IgD-negative memory B cell (primary cell): ENCODE data around the gene EPN3. TPM values are rescaled to one million over a fixed set of nuclear protein-coding genes. Genes with fewer than 3 reads are reported as not detected.

Experiments
- H3K27ac Mint-ChIP-seq, 3 donors: one replicate each; pipeline ENCODE4 v1.8.0; 2020 to 2022; ENCODE audit warnings: mild to moderate bottlenecking in 3 of 3, mixed read lengths in 3 of 3, moderate library complexity in 1 of 3
- H3K27me3 Mint-ChIP-seq: one replicate; pipeline ENCODE4 v1.8.0; 2021; ENCODE audit warnings: mixed read lengths
- H3K36me3 Mint-ChIP-seq: one replicate; pipeline ENCODE4 v1.8.0; 2020; ENCODE audit warnings: mild to moderate bottlenecking, mixed read lengths
- H3K4me1 Mint-ChIP-seq, 3 donors: one replicate each; pipeline ENCODE4 v1.8.0; 2020 to 2022; ENCODE audit warnings: mixed read lengths in 3 of 3, mild to moderate bottlenecking in 1 of 3
- H3K4me3 Mint-ChIP-seq, 4 donors: one replicate each; pipeline ENCODE4 v1.8.0; 2020 to 2022; ENCODE audit warnings: mild to moderate bottlenecking in 4 of 4, mixed read lengths in 4 of 4, moderate library complexity in 3 of 4
- H3K9me3 Mint-ChIP-seq, 3 donors: one replicate each; pipeline ENCODE4 v1.8.0; 2020 to 2021; ENCODE audit warnings: mixed read lengths in 3 of 3, mild to moderate bottlenecking in 1 of 3
- polyA plus RNA-seq: library from polyadenylated mRNA; unstranded; fragments of 300-500 nt; fragmentation: Illumina TruSeq; gene quantifications from one replicate; pipeline ENCODE4 v1.2.3, GENCODE V29; 2021

EPN3 gene
- polyA plus RNA-seq, 1 donor from 2014 or later, result not detected

- peaks cover 11 to 13% (median 12%) of the 10 kb centered on the region in 3 donors for H3K4me1 Mint-ChIP-seq
- no peaks in the 10 kb centered on the region for H3K27me3 Mint-ChIP-seq
- peaks cover 0 to 1% (median 0%) of the 10 kb centered on the region in 3 donors for H3K9me3 Mint-ChIP-seq
- H3K36me3 Mint-ChIP-seq, result peaks cover 4% of the 10 kb centered on the region
- H3K4me3 Mint-ChIP-seq, result peak within 1 kb of the TSS; percentile 72 to 94 (median 82)
- peak within 1 kb of the TSS in 2 of 3 donors; percentile 9 to 90 for H3K27ac Mint-ChIP-seq
These were observed 14.7 kb downstream of the EPN3 start, which contains the start of gene SPATA20 for GRCh38 chr17:50547035-50547735. SPATA20 (plus strand) TSS chr17:50547174; CDS start chr17:50547209, 35 bp downstream.

DNA sequence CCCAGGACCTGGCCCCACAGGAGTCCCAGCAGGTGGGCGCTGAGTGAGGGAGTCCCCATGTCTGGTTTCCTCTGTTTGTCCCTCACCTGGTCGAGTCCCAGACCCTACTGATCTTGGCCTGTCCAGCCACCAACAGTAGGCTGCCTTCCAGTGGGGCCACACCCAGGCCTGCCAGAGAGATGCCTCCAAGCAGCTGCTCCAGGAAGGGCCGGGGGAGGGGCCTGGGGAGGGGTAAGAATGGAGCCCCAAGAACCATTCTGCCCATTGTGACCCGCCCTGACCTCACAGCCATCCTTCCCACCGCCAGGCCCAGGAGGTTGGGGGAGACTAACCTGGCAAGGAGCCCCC is 15.2 kb downstream of the EPN3 start:
- H3K36me3 Mint-ChIP-seq, result peaks cover 4% of the 10 kb centered on the region
- H3K9me3 Mint-ChIP-seq, result peaks cover 0 to 1% (median 0%) of the 10 kb centered on the region in 3 donors
- peak overlapping the region in 2 of 3 donors; percentile 9 to 90 for H3K27ac Mint-ChIP-seq
- H3K27me3 Mint-ChIP-seq, result no peaks in the 10 kb centered on the region
- peak overlapping the region; percentile 72 to 94 (median 82) for H3K4me3 Mint-ChIP-seq
- H3K4me1 Mint-ChIP-seq, result peaks cover 7 to 8% (median 8%) of the 10 kb centered on the region in 3 donors

- H3K27me3 Mint-ChIP-seq, result no peaks in the 10 kb centered on the region
- H3K4me3 Mint-ChIP-seq, result no peak overlapping the region
- peaks cover 4% of the 10 kb centered on the region for H3K36me3 Mint-ChIP-seq
- no peak overlapping the region for H3K27ac Mint-ChIP-seq
- peaks cover 0 to 1% (median 0%) of the 10 kb centered on the region in 3 donors for H3K9me3 Mint-ChIP-seq
- H3K4me1 Mint-ChIP-seq, result peaks cover 5 to 8% (median 7%) of the 10 kb centered on the region in 3 donors
These were observed 16.3 kb downstream of the EPN3 start for GRCh38 chr17:50548831-50549230.

- H3K9me3 Mint-ChIP-seq, result peaks cover 0 to 1% (median 0%) of the 10 kb centered on the region in 3 donors
- peaks cover 0 to 8% (median 7%) of the 10 kb centered on the region in 3 donors for H3K4me1 Mint-ChIP-seq
- H3K27me3 Mint-ChIP-seq, result no peaks in the 10 kb centered on the region
- H3K27ac Mint-ChIP-seq, result peak overlapping the region in 1 of 3 donors; percentile 15
- H3K4me3 Mint-ChIP-seq, result peak overlapping the region in 2 of 4 donors; percentile 11 to 68
- peaks cover 4% of the 10 kb centered on the region for H3K36me3 Mint-ChIP-seq
These were observed 16.9 kb downstream of the EPN3 start for GRCh38 chr17:50549256-50549941.

DNA sequence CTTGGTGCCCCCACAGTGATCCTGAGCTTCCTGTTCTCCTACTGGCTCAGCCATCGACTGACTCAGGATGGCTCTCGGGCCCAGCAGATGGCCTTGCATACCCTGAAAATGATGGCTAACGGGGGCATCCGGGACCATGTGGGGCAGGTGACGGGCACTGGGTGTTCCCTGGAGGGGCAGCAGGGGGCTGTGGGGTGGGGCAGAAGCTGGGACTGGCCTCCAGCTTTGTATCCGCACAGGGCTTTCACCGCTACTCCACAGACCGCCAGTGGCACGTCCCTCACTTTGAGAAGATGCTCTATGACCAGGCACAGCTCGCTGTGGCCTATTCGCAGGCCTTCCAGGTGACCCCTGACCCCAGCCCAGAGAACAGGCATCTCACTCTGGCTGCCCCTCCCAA is 17.4 kb downstream of the EPN3 start:
- Mint-ChIP-seq H3K36me3 (peaks cover 9% of the 10 kb centered on the region), H3K4me3 (no peak overlapping the region), H3K9me3 (peaks cover 0 to 1% (median 0%) of the 10 kb centered on the region in 3 donors), H3K27me3 (no peaks in the 10 kb centered on the region), H3K27ac (peak overlapping the region in 1 of 3 donors; percentile 15), H3K4me1 (peaks cover 0 to 10% (median 7%) of the 10 kb centered on the region in 3 donors)

DNA sequence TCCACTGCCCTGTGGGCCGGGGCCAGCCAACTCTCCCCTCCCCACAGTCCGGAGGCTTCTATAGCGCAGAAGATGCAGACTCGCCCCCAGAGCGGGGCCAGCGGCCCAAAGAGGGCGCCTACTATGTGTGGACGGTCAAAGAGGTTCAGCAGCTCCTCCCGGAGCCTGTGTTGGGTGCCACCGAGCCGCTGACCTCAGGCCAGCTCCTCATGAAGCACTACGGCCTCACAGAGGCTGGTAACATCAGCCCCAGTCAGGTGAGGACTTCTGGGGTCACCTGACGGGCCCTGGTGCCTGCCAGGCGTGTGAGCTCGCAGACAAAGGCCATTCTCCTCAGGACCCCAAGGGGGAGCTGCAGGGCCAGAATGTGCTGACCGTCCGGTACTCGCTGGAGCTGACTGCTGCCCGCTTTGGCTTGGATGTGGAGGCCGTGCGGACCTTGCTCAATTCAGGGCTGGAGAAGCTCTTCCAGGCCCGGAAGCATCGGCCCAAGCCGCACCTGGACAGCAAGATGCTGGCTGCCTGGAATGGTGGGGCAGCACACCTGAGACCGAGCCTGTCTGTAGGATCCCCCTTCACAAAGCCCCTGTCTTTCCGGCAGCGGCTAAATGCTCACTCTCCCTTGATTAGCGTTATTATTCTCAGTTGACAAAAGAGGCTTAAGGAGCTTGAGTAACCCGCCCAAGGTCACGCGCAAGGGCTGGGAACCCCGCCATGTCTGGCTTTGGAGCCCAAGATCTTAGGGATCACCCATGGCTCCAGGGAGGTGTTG is 18.3 kb downstream of the EPN3 start:
- Mint-ChIP-seq H3K27ac (no peak overlapping the region), H3K4me3 (peak overlapping the region in 1 of 4 donors; percentile 39)

DNA sequence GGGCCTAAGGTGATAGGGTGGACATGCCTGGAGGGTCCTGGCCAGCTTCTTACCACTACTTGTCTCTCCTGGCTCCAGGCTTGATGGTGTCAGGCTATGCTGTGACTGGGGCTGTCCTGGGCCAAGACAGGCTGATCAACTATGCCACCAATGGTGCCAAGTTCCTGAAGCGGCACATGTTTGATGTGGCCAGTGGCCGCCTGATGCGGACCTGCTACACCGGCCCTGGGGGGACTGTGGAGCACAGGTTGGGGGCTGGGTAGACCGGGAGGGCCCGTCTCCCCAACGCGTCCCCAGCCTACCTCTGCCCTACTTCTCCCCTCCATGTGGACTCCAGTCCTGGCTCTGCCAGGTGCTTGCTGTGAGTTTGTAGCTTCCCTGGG is 18.9 kb downstream of the EPN3 start:
- H3K4me1 Mint-ChIP-seq, result peaks cover 0 to 8% (median 7%) of the 10 kb centered on the region in 3 donors
- peaks cover 14% of the 10 kb centered on the region for H3K36me3 Mint-ChIP-seq
- H3K4me3 Mint-ChIP-seq, result no peak overlapping the region
- peaks cover 1% of the 10 kb centered on the region for H3K27me3 Mint-ChIP-seq
- no peaks in the 10 kb centered on the region for H3K9me3 Mint-ChIP-seq
- H3K27ac Mint-ChIP-seq, result no peak overlapping the region

More for the DNA sequence above, 18.3 kb downstream of the EPN3 start:
- no peaks in the 10 kb centered on the region for H3K9me3 Mint-ChIP-seq
- peaks cover 11% of the 10 kb centered on the region for H3K36me3 Mint-ChIP-seq
- H3K4me1 Mint-ChIP-seq, result peaks cover 0 to 10% (median 7%) of the 10 kb centered on the region in 3 donors
- H3K27me3 Mint-ChIP-seq, result no peaks in the 10 kb centered on the region

DNA sequence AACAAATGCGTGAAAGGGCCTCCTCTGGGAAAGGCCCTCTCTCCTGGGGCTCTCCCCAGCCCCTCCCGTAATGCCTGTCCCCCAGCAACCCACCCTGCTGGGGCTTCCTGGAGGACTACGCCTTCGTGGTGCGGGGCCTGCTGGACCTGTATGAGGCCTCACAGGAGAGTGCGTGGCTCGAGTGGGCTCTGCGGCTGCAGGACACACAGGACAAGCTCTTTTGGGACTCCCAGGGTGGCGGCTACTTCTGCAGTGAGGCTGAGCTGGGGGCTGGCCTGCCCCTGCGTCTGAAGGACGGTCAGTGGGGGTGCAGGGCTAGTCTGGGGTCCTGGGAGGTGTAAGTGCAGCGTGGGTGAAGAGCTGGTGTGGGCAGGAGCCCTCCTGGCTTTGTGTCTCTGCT is 19.3 kb downstream of the EPN3 start:
- Mint-ChIP-seq H3K4me3 (no peak overlapping the region), H3K9me3 (no peaks in the 10 kb centered on the region), H3K27me3 (peaks cover 1% of the 10 kb centered on the region), H3K36me3 (peaks cover 14% of the 10 kb centered on the region), H3K4me1 (peaks cover 0 to 5% (median 5%) of the 10 kb centered on the region in 3 donors), H3K27ac (peak overlapping the region in 1 of 3 donors; percentile 6)

DNA sequence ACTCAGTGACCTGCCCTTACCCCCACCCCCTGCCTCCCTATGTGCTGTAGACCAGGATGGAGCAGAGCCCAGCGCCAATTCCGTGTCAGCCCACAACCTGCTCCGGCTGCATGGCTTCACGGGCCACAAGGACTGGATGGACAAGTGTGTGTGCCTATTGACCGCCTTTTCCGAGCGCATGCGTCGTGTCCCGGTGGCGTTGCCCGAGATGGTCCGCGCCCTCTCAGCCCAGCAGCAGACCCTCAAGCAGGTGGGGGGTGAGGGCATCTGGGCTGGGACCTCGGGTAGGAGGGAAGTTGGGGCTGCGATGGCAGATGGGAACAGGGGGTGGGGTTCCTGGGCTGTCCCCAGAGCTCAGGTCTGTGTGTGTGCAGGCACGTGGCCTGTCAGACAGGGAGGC is 21.7 kb downstream of the EPN3 start:
- Mint-ChIP-seq H3K4me1 (peaks cover 2 to 5% (median 2%) of the 10 kb centered on the region in 3 donors), H3K27me3 (peaks cover 15% of the 10 kb centered on the region), H3K4me3 (peak overlapping the region in 1 of 4 donors; percentile 4), H3K9me3 (no peaks in the 10 kb centered on the region), H3K27ac (no peak overlapping the region), H3K36me3 (peaks cover 14% of the 10 kb centered on the region)

DNA sequence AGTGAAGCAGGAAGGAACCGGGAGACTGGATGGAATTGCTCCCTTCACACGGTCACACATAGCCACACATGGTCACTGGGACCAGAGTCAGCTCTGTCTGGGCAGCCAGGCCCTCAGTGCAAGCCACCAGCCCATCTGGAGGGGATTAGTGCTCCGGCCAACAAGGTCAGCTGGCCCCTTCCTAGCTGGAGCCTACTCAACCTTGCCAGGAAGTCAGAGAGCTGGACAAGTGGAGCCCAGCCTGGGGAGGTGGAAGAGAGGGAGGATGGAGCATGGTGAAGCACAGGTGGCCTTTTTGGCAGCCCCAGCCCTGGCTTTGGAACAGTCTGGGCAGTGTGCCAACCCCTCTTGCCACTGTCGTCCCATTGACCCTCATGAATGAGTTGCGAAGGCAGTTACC is 24.3 kb downstream of the EPN3 start:
- Mint-ChIP-seq H3K9me3 (no peaks in the 10 kb centered on the region), H3K27me3 (peaks cover 24% of the 10 kb centered on the region), H3K27ac (peak overlapping the region in 1 of 3 donors; percentile 77), H3K4me3 (no peak overlapping the region), H3K36me3 (peaks cover 11% of the 10 kb centered on the region), H3K4me1 (peaks cover 2 to 5% (median 2%) of the 10 kb centered on the region in 3 donors)

DNA sequence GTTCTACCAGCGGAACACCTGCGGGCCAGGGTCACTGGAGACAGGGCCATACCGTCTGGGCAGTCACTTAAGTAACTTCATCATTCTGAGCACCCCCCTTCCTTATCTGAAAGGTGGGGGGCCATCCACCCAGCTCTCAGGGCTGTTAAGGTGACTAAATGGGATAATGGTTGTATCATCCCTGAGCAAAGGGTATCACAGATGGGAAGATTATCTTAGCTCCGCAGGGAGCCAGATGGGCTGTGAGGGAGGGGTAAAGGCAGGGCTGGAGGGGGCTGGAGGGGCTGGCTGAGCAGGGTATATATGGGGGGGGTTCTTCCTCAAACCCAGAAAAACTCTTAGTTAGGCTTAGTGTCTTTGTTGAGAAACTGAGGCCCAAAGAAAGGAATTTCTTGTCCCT is 25.1 kb downstream of the EPN3 start:
- H3K9me3 Mint-ChIP-seq, result no peaks in the 10 kb centered on the region
- peak overlapping the region in 1 of 4 donors; percentile 85 for H3K4me3 Mint-ChIP-seq
- peak overlapping the region in 1 of 3 donors; percentile 77 for H3K27ac Mint-ChIP-seq
- H3K36me3 Mint-ChIP-seq, result peaks cover 11% of the 10 kb centered on the region
- H3K27me3 Mint-ChIP-seq, result peaks cover 30% of the 10 kb centered on the region
- H3K4me1 Mint-ChIP-seq, result peaks cover 5 to 6% (median 5%) of the 10 kb centered on the region in 3 donors

DNA sequence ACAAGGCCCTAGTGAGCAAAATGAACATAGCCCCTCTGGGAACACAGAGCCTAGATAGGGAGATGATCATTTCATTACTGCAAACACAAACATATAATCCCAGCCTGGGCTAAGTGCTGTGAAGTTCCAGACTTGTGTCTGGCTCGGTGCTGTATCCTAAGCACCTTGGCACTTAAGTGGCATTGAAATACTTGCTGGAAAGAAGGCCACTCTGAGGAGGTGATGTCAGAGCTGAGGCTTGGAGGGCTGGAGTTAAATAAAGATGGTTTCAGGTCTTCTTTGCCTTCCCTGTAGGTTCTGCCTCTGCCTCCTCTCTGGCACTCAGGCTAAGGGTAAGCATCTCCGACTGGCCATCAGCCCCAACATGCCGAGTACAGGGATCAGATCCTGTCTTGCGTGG is 25.6 kb downstream of the EPN3 start:
- H3K4me3 Mint-ChIP-seq, result peak overlapping the region in 3 of 4 donors; percentile 85 to 93 (median 92)
- peak overlapping the region in 1 of 3 donors; percentile 77 for H3K27ac Mint-ChIP-seq
- H3K36me3 Mint-ChIP-seq, result peaks cover 11% of the 10 kb centered on the region
- peaks cover 5 to 6% (median 5%) of the 10 kb centered on the region in 3 donors for H3K4me1 Mint-ChIP-seq
- no peaks in the 10 kb centered on the region for H3K9me3 Mint-ChIP-seq
- peaks cover 31% of the 10 kb centered on the region for H3K27me3 Mint-ChIP-seq

GRCh38 chr17:50558581-50558940 is 26.0 kb downstream of the EPN3 start:
- Mint-ChIP-seq H3K27ac (peak overlapping the region in 1 of 3 donors; percentile 77), H3K36me3 (peaks cover 11% of the 10 kb centered on the region), H3K4me1 (peaks cover 5 to 6% (median 5%) of the 10 kb centered on the region in 3 donors), H3K4me3 (peak overlapping the region; percentile 79 to 93 (median 88)), H3K27me3 (peaks cover 34% of the 10 kb centered on the region), H3K9me3 (no peaks in the 10 kb centered on the region)

DNA sequence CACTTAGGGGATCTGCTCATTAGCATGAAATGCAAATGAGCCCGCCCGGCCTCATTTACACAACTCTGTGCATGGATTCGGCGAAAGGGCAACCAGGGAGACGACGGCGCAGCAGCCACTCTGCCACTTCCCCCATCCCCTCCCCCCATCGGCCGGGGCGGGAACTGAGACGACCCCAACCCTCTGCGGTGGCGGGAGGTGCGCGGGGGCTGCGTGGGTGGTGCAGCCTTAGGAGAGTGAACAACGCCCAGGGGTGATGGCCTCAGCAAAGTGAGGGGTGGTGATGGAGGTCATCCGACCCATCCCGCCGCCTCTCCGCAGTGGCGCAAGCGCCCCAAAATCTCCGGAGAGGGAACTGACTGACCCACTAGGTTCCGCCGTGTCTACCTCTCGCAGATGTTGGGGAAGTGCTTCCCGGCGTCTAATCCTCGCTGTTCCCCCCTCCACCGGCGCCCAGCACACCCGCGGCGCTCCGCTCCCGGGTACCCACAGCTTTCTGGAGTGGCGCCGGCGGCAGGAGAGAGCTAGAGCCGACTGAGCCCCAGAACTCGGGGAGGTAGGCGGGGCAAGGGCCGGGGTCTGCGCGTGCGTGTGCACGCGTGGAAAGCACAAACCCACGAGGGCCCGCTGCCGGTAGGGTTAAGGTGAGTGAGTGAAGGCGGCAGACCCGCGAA is 26.5 kb downstream of the EPN3 start:
- Mint-ChIP-seq H3K36me3 (peaks cover 11% of the 10 kb centered on the region), H3K4me1 (peaks cover 5 to 9% (median 5%) of the 10 kb centered on the region in 3 donors), H3K4me3 (peak overlapping the region; percentile 79 to 93 (median 88))

More for the DNA sequence above, 26.5 kb downstream of the EPN3 start:
- Mint-ChIP-seq H3K9me3 (no peaks in the 10 kb centered on the region), H3K27me3 (peaks cover 38% of the 10 kb centered on the region), H3K27ac (no peak overlapping the region)
